Suppressor macrophage treated with lipopolysaccharide for 4 hours (primary cell): ENCODE data around the gene APBA1.
A peak's percentile ranks its signal among the peaks of the same experiment; 100 is the strongest.
"Not testable (repeated sequence)": the region's sequence is repeated elsewhere in the genome, so short reads cannot be mapped to it uniquely, and the experiment has no call there.

ENCODE experiments used
- DNase-seq: peaks from one replicate; pipeline ENCODE4 v3.0.0-alpha.2; 2020

Gene APBA1

GRCh38 chr9:69432623-69433022 is 239.5 kb downstream of the APBA1 start:
- DNase-seq: no peak

- no peak for DNase-seq
Measured at GRCh38 chr9:69431777-69432176, 240.4 kb downstream of the APBA1 start.

- DNase-seq: no peak
Measured at GRCh38 chr9:69431203-69431602, 241.0 kb downstream of the APBA1 start.

GRCh38 chr9:69430206-69430605 is 242.0 kb downstream of the APBA1 start:
- DNase-seq: no peak

- DNase-seq: no peak
Measured at GRCh38 chr9:69429281-69429680, 242.9 kb downstream of the APBA1 start.

- DNase-seq: no peak
Measured at GRCh38 chr9:69428017-69428785, 244.0 kb downstream of the APBA1 start.

- no peak for DNase-seq
Measured at GRCh38 chr9:69427286-69427685, 244.9 kb downstream of the APBA1 start.

- DNase-seq: no peak
Measured at GRCh38 chr9:69425136-69425801, 246.9 kb downstream of the APBA1 start.

GRCh38 chr9:69421908-69422801 is 250.0 kb downstream of the APBA1 start:
- DNase-seq: peak; percentile 69

GRCh38 chr9:69420611-69421270 is 251.4 kb downstream of the APBA1 start:
- DNase-seq: no peak

- peak; percentile 11 for DNase-seq
Measured at GRCh38 chr9:69412741-69413150, 259.4 kb downstream of the APBA1 start.

- DNase-seq: no peak
Measured at GRCh38 chr9:69411931-69412740, 260.0 kb downstream of the APBA1 start.

- no peak for DNase-seq
Measured at GRCh38 chr9:69411246-69411645, 260.9 kb downstream of the APBA1 start.

- DNase-seq: not testable (repeated sequence)
Measured at GRCh38 chr9:69409936-69410335, 262.2 kb downstream of the APBA1 start.

GRCh38 chr9:69400470-69400869 is 271.7 kb downstream of the APBA1 start:
- DNase-seq: no peak

- DNase-seq: no peak
Measured at GRCh38 chr9:69397384-69398214, 274.6 kb downstream of the APBA1 start.

GRCh38 chr9:69396759-69397158 is 275.4 kb downstream of the APBA1 start:
- DNase-seq: no peak

- no peak for DNase-seq
Measured at GRCh38 chr9:69395718-69396117, 276.5 kb downstream of the APBA1 start.

GRCh38 chr9:69393425-69393824 is 278.7 kb downstream of the APBA1 start:
- DNase-seq: no peak

GRCh38 chr9:69392826-69393225 is 279.3 kb downstream of the APBA1 start:
- no peak for DNase-seq

GRCh38 chr9:69391946-69392345 is 280.2 kb downstream of the APBA1 start:
- DNase-seq: no peak
